HCEC 1CT (cell line): ENCODE data around the gene KRT3.

Experiments
- DNase-seq: peaks from one replicate; pipeline ENCODE4 v3.0.0-alpha.2; 2017

Gene KRT3

DNA sequence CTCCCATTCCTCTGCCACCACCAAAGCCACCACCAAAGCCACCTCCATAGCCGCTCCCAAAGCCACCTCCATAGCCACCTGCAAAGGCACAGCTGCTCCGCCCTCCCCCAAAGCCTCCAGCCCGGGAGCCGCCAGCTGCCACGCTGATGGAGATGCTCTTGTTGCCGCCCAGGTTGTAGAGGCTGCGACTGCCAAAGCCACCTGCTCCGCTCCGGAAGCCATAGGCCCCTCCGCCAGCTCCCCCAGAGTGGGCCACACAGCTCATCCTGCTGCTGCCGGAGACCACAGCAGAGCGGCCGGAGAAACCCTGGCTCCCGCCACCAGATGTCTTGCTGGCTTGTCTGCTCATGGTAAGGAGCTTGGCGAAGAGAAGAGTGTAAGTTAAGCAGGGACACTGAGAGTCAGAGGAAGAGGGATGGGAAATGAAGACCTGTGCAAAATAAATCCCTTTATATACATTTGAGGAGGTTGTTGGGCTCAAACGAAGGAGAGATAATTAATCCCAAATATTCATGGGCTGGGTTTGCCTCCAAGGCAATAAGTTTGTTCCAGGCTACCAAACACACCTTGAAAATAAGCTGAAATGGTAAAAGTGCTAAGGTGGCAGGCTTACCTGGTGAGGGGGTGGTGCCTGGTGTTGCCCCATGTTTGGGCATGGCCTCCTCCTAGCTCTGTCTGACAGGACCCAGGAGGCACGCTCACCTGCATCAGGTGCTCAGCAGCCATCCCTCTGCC lies at the start of gene KRT3:
Gene KRT3, minus strand, starts transcription at position 424 of the 735 bp plus-strand sequence. Its CDS starts 75 bp downstream, at position 349.
- DNase-seq: no peak

DNA sequence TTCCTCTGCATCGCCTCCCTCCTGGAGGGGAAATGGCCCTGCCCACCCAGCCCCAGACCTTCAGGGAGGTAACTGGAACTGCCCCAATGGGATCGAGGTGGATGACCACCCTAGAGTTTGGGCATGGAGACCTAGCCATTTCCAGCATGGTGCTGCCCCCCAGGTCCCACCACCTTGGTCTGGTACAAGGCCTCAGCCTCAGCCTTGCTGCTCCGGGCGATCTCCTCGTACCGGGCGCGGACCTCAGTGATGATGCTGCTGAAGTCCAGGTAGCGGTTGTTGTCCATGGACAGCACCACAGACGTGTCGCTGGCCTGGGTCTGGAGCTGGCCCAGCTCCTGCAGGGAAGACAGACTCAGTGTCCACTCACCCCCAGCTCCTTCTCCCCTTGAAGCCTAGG lies 48.5 kb upstream of the KRT3 start:
- DNase-seq: no peak

DNA sequence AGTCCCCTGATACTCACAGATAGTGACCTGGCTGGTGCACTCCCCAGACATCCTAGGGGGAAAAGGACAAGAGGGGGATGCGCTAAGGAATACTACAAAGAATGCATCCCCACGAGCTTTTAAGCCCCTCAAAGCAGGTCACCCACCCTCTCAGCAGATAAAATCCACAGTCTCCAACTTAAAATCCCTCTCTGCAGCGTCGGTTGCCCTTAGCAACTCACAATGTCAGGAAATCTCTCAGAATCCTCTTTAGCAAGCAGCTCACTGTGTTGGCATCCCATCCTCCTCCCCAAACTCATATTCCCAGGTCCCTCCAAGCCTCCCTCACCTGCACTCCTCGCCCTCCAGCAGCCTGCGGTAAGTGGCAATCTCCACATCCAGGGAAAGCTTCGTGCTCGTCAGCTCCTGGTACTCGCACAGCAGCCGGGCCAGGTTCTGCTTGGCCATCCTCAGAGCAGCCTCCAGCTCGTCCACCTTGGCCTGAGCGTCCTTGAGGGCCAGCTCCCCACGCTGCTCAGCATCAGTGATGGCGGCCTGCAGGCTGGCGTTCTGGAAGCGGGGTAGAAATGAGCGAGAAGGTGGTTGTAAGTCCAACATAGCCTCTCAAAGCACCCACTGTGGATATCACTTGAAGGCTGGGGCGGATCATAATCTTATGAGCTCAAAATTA lies 43.7 kb upstream of the KRT3 start:
- no peak for DNase-seq

DNA sequence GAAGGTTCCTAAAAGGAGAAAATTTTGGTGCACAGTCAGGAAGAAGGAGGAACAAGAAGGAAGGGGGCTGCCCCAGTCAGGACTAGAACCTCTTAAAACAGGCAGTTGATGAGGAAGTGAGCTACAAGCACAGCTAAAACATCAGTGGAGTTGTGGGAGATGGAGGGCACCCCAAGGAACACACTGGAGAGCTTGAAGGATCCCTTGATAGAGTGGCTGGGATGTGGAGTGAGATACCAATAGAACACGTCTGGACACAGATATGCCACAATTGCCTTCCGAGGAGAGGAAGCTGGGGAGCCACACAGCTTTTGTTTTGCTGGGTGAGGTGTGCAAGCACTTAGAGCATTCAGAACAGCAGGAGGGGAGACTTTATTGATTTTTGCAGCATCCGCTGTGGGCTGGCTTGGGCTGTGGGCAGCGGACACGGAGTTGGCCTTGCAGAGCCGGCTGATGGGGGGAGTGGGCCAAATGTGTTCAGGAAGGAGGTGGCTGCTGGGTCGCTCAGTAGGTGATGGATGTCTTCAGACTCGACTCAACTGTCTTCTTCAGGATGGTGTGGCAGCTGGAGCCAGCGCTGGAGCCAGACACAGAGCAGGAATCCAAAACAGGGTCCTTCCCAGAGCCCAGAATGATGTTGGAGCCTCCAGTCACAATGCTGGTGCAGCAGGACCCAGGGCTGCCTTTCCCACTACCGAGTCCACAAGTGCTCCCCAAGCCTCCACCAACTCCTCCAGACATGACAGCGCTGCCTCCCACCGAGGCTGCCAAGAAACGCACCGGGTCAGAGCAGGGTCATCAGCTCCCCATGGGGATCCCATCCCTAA lies 42.9 kb upstream of the KRT3 start:
- DNase-seq: no peak

DNA sequence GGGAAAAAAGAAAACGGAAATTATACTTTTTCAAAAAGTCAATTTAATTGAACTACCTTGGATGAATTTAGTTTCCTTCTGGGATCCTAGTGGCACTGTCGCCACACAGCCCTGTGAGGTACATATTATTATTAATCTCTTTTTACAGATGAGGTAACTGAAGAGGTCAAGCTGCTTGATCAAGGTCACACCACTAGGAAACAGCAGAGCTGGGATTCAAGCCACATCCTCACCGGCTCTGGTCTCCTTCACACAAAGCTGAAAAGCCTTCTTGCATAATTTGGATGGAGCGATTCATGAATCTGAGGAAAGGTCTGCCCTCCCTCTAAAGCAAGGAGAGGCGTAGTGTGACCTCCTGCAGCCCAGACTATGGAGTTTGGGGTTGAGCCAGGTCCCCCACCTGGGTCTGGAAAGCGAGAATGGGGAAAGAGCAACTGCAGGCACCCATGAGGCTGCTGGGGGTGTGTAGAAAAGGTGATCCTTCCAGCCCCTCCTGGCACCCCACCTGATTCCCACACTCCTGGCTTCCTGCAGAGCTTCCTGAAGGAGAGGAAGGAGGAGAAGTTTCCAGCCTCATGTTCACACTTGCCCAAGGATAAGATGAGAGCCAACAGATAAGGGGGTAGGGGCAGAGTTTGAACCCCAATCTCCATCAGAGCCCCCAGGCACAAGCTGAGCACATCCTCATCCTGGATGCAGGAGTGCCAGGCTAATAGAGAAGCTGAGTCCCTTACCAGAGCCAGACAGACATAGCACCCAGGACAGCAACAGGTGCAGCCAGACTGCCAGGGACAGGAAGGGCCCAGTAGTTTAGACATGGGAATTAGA lies 42.1 kb upstream of the KRT3 start:
- DNase-seq: no peak

DNA sequence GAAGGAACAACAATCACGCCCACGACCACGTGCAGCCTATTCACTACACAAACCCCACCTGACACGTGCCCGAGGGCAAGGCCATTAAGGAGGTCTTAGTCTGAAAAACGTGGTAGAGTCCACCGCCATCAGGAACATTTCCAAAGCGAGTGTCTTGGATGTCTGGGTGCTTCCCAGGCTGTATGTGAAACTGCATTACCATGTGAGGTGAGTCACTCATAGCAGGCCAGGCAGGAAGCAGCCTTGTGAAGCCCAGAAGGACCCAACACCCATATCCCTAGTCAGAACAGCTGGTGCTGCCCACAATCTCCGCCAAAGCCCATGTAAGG lies 41.5 kb upstream of the KRT3 start:
- DNase-seq: peak; percentile 48

DNA sequence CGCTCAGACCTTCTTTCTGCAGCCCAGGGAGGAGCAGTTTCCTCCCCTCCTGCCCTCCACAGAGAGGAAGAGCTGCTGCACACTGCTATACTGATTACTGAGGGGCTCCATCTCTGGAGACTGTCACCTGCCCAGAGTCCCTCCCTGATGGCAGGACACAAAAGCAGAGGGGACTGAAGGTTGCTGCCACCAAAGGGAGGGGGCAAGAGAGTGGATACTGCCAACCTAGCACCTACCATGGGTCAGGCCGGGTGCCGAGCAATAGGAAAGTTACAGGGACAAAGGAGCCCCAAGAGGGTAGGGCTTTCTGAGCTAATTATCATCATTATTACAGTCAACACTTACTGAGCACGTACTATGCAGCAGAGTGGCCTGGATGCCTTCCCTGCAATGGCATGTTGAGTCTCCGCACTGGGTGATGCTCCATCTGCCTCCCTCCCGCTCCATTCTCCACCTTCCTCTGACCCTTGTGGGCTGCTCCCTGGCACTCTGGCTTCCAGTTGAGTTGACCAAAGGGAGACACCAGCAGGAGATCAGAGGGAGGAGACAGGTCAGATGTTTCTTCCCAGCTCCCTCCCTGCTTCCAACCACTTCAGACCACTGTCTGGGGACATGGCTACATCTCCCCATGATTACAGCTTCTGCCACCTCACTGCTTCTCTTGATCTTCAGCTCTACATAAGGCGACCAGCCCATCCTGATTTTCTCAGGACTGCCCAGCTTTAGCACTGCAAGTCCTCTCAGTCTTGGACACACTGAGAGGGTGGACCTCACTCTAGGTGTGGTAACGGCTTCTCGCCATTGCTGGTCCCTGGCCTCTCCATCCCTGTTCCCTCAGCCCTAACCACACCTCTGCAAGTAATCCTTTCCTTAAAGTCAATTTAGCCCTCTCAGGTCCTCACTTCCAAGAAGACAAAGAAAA lies 40.8 kb upstream of the KRT3 start:
- no peak for DNase-seq

DNA sequence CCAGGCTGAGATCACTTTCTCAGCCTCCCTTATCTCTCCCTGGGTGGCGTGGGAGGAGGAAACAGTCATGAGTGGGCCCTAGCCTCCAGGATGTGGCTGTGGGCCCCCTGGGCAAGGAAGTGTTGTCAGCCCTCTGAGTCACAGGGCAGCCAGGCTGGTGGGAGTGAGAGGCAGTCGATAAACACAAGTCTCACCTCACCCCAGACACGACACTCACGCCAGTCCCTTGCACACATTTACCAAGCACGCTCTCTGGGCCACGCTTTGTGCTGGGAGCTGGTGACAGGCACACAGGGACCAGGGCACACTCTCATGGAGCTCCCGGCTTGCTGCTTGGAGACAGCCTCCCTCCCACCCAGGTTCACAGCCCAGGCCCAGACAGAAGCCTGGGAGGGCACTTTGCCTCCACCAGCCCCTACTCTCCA lies 40.1 kb upstream of the KRT3 start:
- DNase-seq: no peak

DNA sequence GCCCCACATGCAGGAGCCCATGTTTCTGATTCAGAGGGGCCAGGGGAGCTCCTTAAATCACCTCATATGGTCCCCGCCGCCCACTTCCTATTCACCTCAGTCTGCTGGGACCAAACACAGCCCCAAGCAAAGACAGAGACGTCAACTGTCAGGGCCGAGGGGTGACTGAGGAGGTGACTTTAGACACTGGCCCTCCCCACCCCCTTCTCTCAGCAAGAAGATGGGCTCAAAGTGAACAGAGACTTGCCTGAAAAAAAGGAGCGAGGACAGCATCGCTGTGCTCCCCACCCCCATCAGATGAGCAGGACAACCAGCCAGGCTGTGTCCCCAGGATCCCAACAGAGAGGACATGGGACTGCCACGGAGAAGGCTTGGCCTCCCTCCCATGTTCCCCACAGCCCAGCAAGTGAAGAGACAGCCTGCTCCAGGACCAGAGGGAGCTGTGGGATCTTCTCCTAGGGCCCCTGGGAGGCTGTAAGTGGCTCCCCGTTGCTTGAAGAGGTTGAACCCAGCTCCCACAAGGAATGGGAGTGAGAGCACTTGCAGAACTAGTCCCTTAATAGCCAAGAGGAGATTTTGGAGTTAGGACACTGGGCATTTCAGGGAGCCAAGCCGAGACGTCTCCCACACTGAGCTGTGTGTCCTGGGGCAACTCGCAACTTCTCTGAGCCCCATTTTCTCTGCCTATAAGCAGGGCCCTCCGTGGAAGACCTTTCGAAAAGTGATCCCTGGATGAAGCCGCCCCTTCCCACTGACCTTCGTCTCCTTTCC lies 39.5 kb upstream of the KRT3 start:
- DNase-seq: no peak

DNA sequence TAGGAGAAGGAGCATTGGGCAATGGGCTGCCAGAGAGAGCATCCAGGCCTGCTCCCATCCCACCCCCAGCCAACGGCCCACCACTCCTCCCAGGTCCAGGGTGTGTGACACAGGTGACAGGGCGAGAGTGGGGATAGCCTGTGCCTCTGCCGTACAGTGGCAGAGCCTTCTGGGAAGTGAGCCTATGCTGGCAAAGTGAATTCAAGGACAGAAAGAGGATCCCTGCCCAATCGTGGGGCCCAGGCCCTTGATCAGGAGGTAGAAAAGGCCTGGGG lies 38.7 kb upstream of the KRT3 start:
- DNase-seq: no peak

DNA sequence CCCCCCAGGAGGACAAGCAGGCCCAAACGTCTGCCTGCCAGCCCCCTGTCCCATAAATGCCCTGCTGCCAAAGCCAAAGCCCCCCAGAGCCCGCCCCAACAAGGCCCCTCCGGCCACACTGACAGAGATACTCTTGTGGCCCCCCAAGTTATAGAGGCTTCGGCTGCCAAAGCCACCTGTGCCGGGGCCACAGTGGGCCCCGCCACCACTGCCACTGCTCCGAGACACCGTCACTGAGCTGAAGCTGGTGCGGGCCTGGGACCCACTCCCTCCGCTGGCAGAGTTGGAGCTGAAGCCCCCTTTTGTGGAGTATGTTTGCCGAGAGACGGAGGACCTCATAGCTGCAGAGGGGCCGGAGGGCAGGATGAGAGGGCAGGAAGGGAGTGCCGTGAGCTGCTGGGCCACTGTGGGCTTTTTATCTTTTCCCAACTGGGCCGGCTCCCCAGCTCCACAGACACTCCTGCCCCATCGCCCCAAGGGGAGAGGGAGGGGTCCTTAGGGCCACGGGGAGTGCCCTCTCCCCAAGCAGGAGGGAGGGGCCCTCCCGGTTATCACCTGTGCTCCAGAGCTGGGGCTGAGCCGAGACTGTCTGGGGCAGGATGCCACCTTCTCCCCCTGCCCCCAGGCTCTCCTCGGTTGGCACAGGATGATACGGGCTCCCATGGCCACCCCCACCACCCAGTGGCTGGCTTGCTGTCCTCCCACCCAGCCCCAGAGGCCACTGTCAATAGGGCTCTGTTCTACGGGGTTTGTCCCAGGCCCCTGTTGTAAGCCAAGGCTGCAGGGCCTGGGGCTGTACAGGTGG lies 38.2 kb upstream of the KRT3 start, which contains the start of gene KRT79:
Gene KRT79, minus strand, starts transcription at position 390 of the 805 bp plus-strand sequence. Its CDS starts 51 bp downstream, at position 339.
- DNase-seq: no peak

DNA sequence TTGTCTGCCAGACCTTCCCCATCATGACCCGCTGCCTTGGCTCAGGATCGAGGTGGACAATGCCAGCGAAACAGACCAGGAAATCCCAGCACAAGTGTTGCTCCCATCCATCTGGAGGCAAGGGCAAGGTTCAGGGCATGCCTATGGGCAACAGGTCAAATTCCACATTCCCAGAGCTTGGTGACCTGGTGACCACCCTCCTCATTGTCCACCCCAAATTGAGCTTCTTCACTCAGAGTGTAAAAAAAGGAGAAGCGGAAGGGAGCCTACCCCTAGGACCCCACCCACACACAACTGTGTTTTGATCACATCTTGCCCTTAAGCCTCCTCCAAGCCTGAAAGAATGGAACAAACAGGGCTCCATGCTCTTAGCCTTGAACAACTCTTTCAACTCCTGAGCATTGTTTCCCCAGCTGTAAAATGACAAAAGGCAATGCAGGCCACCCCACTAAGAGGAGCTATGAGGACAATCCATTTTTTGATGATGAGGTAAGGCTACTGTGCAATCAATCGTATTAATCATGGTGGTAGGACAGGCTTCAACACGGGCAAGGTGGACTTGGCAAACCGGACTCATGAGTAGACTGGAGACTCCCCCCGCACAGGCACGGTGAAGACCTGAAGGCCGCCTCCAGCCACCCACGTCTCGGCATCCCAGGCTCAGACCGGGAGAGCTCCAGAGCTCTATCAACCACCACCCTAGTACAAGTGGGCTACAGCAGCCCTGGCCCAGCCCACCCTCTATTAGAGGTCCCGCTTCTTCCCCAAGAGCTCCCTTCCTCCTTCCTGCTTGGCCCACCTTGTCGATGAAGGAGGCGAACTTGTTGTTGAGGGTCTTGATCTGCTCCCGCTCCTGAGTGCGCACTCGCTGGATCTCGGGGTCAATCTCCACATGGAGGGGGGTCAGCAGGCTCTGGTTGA lies 37.3 kb upstream of the KRT3 start:
- DNase-seq: no peak

DNA sequence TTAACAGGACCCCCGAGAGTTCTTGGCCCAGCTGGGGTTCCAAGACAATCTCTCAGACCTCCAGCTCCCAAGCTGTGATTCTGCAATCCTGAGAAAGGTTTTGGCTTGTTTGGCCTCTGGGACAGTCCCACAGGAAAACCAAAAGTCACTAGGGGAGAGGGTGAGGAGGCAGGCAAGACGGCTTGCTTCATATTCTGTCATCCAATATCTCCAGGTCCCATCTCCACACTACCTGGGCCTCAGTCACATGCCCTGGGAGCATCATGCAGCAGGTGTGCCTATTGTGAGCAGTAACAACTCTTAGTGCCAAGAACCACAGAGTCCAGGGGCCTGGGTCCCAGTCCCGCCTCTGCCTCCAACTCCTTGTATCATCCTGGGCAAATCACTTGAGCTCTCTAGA lies 36.5 kb upstream of the KRT3 start:
- DNase-seq: no peak

DNA sequence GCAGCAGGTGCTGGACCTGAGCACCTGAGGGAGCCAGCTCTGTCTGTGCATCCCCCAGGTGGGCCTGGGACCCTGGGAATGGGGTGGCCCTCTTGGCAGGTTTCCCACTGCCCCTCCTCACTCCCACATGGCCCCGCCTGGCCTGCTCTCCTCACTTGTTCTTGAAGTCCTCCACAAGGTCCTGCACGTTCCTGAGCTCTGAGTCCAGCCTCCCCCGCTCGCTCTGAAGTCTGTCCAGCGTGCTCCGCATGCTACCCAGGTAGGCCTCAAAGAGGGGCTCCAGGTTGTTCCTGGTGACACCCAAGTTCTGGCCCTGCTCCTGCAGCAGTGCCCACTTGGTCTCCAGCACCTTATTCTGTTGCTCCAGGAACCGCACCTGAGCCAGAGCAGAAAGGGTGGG lies 35.3 kb upstream of the KRT3 start:
- no peak for DNase-seq

DNA sequence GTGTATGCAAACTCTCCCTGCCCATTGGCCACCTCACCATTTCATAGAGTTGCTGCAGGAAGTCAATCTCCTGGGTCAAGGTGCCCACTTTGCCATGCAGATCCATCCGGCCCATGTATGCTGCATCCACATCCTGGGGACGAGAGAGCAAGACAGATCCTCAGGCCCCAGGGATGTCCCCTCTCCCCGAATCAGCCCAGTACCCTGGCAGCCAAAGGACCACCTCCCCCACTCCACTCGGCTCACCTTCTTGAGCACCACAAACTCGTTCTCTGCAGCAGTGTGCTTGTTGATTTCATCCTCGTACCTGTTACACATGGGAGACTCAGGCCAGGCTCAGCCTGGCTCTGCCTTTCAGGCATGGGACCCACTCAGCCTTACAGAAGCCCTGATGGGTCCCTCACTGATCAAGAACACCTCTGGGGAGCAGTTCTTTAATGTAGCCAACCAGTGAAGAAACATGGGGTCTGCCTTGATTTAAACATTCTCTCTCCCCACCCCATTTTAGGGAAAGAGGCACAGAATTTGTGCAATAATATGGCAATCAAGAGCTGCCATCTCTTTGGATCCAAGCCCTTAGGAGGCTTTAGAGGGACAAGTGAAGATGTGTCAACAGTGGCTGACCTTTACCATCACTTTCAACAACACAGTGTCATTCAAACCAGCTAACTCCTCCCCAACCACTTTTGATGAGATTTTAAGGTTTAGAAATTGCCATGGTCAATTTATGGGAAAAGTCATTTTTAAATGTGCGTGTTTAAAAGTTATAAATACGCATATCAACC lies 34.3 kb upstream of the KRT3 start:
- no peak for DNase-seq

DNA sequence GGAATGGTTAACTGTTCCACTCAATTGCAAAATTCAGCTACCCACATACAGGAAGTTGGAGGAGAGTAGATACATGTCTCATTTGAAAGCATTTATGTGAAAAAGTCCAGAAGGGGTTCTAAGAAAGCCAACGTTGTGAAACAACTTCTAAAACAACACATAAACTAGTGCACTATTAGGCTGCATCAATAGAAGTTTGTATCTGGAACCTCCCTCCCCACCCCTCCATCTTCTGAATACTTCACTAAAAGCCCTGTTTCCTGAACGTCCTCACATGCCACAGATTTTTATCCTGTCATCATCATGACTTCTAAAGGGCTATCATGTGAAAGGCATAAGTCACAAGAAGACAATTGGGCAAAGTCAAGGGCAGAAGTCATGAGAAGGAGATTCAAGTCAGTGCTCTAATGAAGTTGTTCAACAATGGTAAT lies 32.7 kb upstream of the KRT3 start:
- no peak for DNase-seq

DNA sequence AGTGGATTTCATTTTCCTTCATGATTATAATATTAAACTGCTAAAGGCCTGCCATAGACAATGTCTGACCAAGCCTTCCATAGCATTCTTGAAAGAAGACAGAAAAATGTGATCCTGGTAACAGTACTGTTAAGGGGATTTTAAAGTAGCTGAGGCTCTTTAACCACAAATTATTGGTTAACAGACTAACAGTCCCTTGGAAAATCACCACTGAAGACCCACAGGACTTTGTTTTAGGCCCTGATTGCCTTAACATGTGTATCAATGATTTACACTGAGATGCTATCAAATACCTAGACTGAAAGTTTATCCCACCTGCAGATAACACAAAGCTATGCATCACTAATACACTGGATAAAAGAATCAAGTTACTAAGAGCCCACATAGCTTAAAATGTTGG lies 32.2 kb upstream of the KRT3 start:
- DNase-seq: no peak

DNA sequence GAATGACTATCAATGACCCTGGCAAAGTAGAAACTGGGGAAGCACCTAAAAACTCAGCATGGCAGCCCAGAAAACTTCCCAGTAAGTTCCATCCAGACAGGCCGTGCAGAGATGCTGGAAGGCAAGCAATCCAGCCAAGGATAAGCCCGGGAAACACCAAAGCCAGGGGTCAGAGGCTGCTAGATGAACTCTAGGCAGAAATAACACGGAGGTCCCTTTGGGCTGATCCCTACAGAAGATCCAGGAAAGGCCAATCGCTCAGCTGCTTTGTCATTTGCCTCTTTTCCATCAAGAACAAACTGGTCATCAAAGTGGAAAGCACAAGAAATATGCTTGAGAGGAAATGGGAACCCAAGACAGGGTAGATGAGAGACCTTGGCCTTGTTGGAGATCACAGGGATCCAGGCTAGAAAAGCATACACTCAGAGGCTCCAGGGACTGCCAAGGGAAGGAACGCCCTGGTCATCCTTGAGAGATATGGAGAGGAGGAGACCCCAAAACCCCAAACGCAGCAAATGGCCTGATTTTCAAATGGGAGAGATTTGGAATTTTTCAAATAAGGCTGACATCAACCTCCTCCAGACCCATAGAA lies 31.7 kb upstream of the KRT3 start:
- DNase-seq: no peak
